Loucy (cell line): ENCODE data around the gene FES.

Experiments
- H2AFZ ChIP-seq: fragments of 200-600 bp; sonication (generic); 2 replicates; pipeline ENCODE4 v1.6.0; 2016; ENCODE audit warnings: antibody characterized with exemption, mild to moderate bottlenecking, low read length, moderate library complexity
- H3F3A ChIP-seq: fragments of 200-600 bp; 2 replicates; pipeline ENCODE4 v1.6.0; 2016; ENCODE audit warnings: antibody characterized with exemption, low read depth, mild to moderate bottlenecking
- H3K27me3 ChIP-seq: fragments of 200-600 bp; sonication (generic); 2 replicates; pipeline ENCODE4 v1.6.1; 2014; ENCODE audit warnings: low read length, mild to moderate bottlenecking; ENCODE audit not compliant: insufficient read depth, poor library complexity, severe bottlenecking
- H3K36me3 ChIP-seq: fragments of 200-600 bp; sonication (generic); 2 replicates; pipeline ENCODE4 v1.6.1; 2016; ENCODE audit warnings: low read length; ENCODE audit not compliant: insufficient read depth
- H3K4me1 ChIP-seq: fragments of 200-600 bp; sonication (generic); 2 replicates; pipeline ENCODE4 v1.5.1; 2014; ENCODE audit warnings: low read length, mild to moderate bottlenecking; ENCODE audit not compliant: insufficient read depth, poor library complexity, severe bottlenecking
- H3K4me2 ChIP-seq: fragments of 200-600 bp; sonication (generic); 2 replicates; pipeline ENCODE4 v1.6.0; 2014; ENCODE audit warnings: antibody characterized with exemption, low read length, low read depth, mild to moderate bottlenecking; ENCODE audit not compliant: poor library complexity, severe bottlenecking
- H3K4me3 ChIP-seq: fragments of 200-600 bp; sonication (generic); 2 replicates; pipeline ENCODE4 v1.5.1; 2014; ENCODE audit warnings: low read length, mild to moderate bottlenecking, mixed read lengths; ENCODE audit not compliant: poor library complexity, severe bottlenecking
- H3K79me2 ChIP-seq: fragments of 200-600 bp; sonication (generic); 2 replicates; pipeline ENCODE4 v1.6.1; 2014; ENCODE audit warnings: low read length; ENCODE audit not compliant: insufficient read depth
- H3K9ac ChIP-seq: fragments of 200-600 bp; sonication (generic); 2 replicates; pipeline ENCODE4 v1.6.0; 2014; ENCODE audit warnings: mild to moderate bottlenecking, low read depth, low read length, moderate library complexity; ENCODE audit not compliant: poor library complexity, severe bottlenecking
- H3K9me2 ChIP-seq: fragments of 200-600 bp; sonication (generic); replicated peaks from 2 replicates; pipeline ENCODE4 v1.6.1; 2016; ENCODE audit warnings: low read depth, low read length, mixed read lengths
- H3K9me3 ChIP-seq: fragments of 200-600 bp; sonication (generic); 2 replicates; pipeline ENCODE4 v1.6.1; 2014; ENCODE audit warnings: mild to moderate bottlenecking, antibody characterized with exemption, low read length, low read depth; ENCODE audit not compliant: insufficient read depth
- H4K20me1 ChIP-seq: fragments of 200-600 bp; sonication (generic); 2 replicates; pipeline ENCODE4 v1.6.0; 2014; ENCODE audit warnings: antibody characterized with exemption, low read length, mild to moderate bottlenecking; ENCODE audit not compliant: insufficient read depth, poor library complexity, severe bottlenecking
- EZH2phosphoT487 ChIP-seq: fragments of 200-600 bp; IDR thresholded peaks from 2 replicates; pipeline ENCODE4 v1.6.1; 2018; ENCODE audit warnings: antibody characterized with exemption, mild to moderate bottlenecking, moderate library complexity, borderline replicate concordance
- TF ChIP-seq, protein P1 (sequence below): fragments of 200-600 bp; sonication (generic); conservative IDR thresholded peaks from 2 replicates; pipeline ENCODE4 v1.5.1; 2014; ENCODE audit warnings: mild to moderate bottlenecking, antibody characterized with exemption, low read length

FES gene

DNA sequence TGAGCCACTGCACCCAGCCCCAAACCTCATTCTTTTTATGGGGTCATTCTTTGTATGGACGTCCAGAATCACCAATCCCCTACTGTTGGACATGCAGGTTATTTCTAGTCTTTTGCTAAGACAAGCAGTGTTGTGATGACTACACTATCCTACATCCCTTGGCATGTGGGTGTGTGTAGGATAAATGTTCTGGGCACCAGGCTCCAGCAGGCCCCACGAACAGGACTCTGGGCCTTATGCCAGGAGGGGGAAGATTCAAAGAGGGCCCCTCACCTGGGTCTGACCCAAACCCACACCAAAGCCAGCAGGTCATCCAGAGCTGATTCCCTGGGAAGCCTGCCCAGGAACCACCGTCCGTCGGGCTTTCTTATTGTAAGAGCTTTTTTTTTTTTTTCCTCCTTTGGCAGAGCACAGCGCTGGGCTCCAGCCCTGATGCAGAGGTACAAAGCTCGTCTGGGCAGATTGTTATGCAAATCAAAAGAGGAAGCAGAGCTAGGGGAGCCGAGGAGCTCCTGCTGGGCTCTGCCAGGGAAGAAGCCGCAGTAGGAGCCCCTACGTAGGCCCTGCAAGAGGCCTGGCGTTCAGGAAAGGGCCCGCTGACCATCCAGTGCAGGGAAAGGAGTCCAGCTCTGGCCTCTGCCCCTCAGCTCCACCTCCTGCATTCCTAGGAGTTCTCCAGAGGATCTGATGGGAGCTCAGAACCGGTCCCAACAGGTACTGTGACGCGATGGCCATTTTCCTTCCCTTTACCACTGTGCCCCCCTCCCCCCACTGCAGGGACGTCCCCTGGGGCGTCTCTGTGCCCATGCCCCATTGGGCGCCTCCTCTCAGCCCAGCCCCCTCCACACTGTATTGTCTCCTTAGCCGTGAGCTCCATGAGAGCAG, 44.9 kb upstream of the FES start:
- TF ChIP-seq, protein P1, sequence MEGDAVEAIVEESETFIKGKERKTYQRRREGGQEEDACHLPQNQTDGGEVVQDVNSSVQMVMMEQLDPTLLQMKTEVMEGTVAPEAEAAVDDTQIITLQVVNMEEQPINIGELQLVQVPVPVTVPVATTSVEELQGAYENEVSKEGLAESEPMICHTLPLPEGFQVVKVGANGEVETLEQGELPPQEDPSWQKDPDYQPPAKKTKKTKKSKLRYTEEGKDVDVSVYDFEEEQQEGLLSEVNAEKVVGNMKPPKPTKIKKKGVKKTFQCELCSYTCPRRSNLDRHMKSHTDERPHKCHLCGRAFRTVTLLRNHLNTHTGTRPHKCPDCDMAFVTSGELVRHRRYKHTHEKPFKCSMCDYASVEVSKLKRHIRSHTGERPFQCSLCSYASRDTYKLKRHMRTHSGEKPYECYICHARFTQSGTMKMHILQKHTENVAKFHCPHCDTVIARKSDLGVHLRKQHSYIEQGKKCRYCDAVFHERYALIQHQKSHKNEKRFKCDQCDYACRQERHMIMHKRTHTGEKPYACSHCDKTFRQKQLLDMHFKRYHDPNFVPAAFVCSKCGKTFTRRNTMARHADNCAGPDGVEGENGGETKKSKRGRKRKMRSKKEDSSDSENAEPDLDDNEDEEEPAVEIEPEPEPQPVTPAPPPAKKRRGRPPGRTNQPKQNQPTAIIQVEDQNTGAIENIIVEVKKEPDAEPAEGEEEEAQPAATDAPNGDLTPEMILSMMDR: no peak
- no peak for TF ChIP-seq EZH2phosphoT487
- no peaks in the 10 kb centered on the region for H3K27me3 ChIP-seq
- H3F3A ChIP-seq: no peaks in the 10 kb centered on the region
- no peak overlapping the region for H3K4me2 ChIP-seq
- no peaks in the 10 kb centered on the region for H3K79me2 ChIP-seq
- H4K20me1 ChIP-seq: no peaks in the 10 kb centered on the region
- no peaks in the 10 kb centered on the region for H3K36me3 ChIP-seq
- H2AFZ ChIP-seq: no peak overlapping the region
- no peaks in the 10 kb centered on the region for H3K9me3 ChIP-seq
- H3K4me1 ChIP-seq: peaks cover 7% of the 10 kb centered on the region
- no peak overlapping the region for H3K9ac ChIP-seq
- H3K9me2 ChIP-seq: no peaks in the 10 kb centered on the region
- no peak overlapping the region for H3K4me3 ChIP-seq

DNA sequence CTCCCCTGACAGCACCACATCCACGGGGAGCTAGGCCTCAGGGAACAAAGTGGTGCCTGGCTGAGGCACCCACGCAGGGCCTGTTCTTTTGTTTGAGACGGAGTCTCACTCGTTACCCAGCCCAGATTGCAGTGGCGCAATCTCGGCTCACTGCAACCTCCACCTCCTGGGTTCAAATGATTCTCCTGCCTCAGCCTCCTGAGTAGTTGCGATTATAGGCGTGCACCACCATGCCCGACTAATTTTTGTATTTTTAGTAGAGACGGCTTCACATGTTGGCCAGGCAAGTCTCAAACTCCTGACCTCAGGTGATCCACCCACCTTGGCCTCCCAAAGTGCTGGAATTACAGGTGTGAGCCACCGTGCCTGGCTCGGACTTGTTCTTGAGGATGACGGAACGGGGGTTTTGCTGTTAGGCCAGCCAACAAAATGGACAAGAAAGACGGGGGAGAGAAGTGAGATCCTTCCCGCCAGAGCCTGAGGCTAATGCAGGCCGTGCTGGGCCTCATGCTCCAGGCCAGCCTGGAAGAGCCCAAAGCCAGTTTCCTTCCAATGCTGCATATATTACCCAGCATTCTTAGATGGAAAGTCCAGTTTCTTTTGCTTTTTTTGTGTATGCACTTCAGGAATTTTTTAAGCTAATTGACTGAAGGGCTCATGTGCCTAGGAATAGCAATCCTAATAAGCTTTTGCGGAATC, 44.0 kb upstream of the FES start:
- Histone ChIP-seq H4K20me1 (no peaks in the 10 kb centered on the region), H3K4me3 (no peak overlapping the region), H3K4me1 (peaks cover 12% of the 10 kb centered on the region), H3K9me3 (no peaks in the 10 kb centered on the region), H3K9ac (no peak overlapping the region), H3K4me2 (no peak overlapping the region), H2AFZ (no peak overlapping the region), H3K27me3 (no peaks in the 10 kb centered on the region), H3K9me2 (no peaks in the 10 kb centered on the region), H3K36me3 (no peaks in the 10 kb centered on the region), H3F3A (no peaks in the 10 kb centered on the region), H3K79me2 (no peaks in the 10 kb centered on the region)
- no peak for TF ChIP-seq EZH2phosphoT487
- TF ChIP-seq, protein P1: no peak

DNA sequence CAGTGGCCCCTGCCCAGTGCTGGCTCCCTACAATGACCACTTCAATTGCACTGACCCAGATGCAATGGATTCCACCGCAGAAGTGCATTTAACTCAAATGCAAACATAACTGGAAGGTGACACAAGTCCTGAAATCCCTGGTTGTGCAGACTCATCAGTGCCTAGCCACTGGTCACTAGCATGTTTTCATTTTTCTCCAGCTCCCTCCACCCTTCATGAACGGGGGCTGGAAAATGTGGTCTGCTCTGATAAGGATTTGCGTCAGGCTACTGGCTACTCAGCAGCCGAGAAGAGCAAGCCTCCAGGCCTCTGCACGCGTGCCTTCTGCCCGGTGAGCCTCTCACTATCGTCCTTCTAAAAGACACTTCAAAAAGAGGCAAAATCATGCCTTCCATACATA, 43.4 kb upstream of the FES start:
- Histone ChIP-seq H3K79me2 (no peaks in the 10 kb centered on the region), H2AFZ (no peak overlapping the region), H3F3A (no peaks in the 10 kb centered on the region), H3K36me3 (no peaks in the 10 kb centered on the region), H3K9me2 (no peaks in the 10 kb centered on the region), H3K9me3 (no peaks in the 10 kb centered on the region), H3K4me1 (peaks cover 12% of the 10 kb centered on the region), H3K4me3 (no peak overlapping the region), H3K9ac (no peak overlapping the region), H3K27me3 (no peaks in the 10 kb centered on the region), H3K4me2 (no peak overlapping the region), H4K20me1 (no peaks in the 10 kb centered on the region)
- no peak for TF ChIP-seq EZH2phosphoT487
- TF ChIP-seq, protein P1: no peak
